K562 (cell line): ENCODE data around the gene CAVIN1. TPM values are rescaled to one million over a fixed set of nuclear protein-coding genes. Genes with fewer than 3 reads are reported as not detected.

Source experiments
- ARID4B ChIP-seq: sonication (generic); formaldehyde crosslinking; IDR thresholded peaks from 2 replicates; pipeline ENCODE4 v1.8.0; 2022; ENCODE audit warnings: mild to moderate bottlenecking, missing genetic modification reagents
- C11orf30 ChIP-seq: fragments of 450-650 bp; IDR thresholded peaks from 2 replicates; pipeline ENCODE4 v1.6.1; 2016; ENCODE audit warnings: low read depth, mild to moderate bottlenecking
- CHD2 ChIP-seq: IDR thresholded peaks from 2 replicates; pipeline ENCODE4 v1.6.1; 2011; ENCODE audit warnings: low read depth, low read length
- CTBP1 ChIP-seq: fragments of 450-650 bp; IDR thresholded peaks from 2 replicates; pipeline ENCODE4 v1.6.1; 2016; ENCODE audit warnings: borderline replicate concordance
- ELF4 ChIP-seq: fragments of 450-650 bp; formaldehyde crosslinking; IDR thresholded peaks from 2 replicates; pipeline ENCODE4 v1.4.0; 2022; ENCODE audit warnings: missing genetic modification characterization
- ID3 ChIP-seq, 2 experiments: fragments of 250-450 bp in 1 of 2; fragments of 450-650 bp in 1 of 2; sonication (Bioruptor Pico) in 1 of 2; IDR thresholded peaks; 2 replicates each; pipeline versions ENCODE4 v1.6.1 to v1.8.0; 2016 to 2021; ENCODE audit warnings: mild to moderate bottlenecking in 2 of 2, moderate library complexity in 2 of 2, missing compliant biosample characterization in 1 of 2, missing genetic modification characterization in 1 of 2
- IRF2 ChIP-seq: sonication (generic); formaldehyde crosslinking; IDR thresholded peaks from 2 replicates; pipeline ENCODE4 v1.8.1; 2022; ENCODE audit warnings: mild to moderate bottlenecking, missing genetic modification reagents
- KDM4B ChIP-seq, 2 experiments: fragments of 450-650 bp in 1 of 2; sonication (generic) in 1 of 2; IDR thresholded peaks; 2 replicates each; pipeline ENCODE4 v1.6.1; 2016 to 2017; ENCODE audit warnings: borderline replicate concordance in 2 of 2, antibody characterized with exemption in 1 of 2, low read depth in 1 of 2, mild to moderate bottlenecking in 1 of 2
- KLF13 ChIP-seq: fragments of 450-650 bp; IDR thresholded peaks from 2 replicates; pipeline ENCODE4 v1.6.1; 2016; ENCODE audit warnings: missing genetic modification characterization, low read depth, mild to moderate bottlenecking, missing compliant biosample characterization, moderate library complexity, borderline replicate concordance
- NR4A1 ChIP-seq, 2 experiments: fragments of 250-450 bp in 1 of 2; fragments of 450-650 bp in 1 of 2; sonication (Bioruptor Pico) in 1 of 2; IDR thresholded peaks; 2 replicates each; pipeline versions ENCODE4 v1.4.0 to v1.6.1; 2016 to 2020; ENCODE audit warnings: mild to moderate bottlenecking in 2 of 2, missing compliant biosample characterization in 1 of 2, missing genetic modification characterization in 1 of 2, moderate library complexity in 1 of 2
- POLR2G ChIP-seq: fragments of 200-400 bp; formaldehyde crosslinking; IDR thresholded peaks from 2 replicates; pipeline ENCODE4 v1.6.1; 2017; ENCODE audit warnings: low read depth, mild to moderate bottlenecking, antibody characterized with exemption, low read length, moderate library complexity
- RB1 ChIP-seq: fragments of 450-650 bp; IDR thresholded peaks from 2 replicates; pipeline ENCODE4 v1.6.1; 2017; ENCODE audit warnings: low read depth, mild to moderate bottlenecking
- SMAD4 ChIP-seq: fragments of 250-450 bp; sonication (Bioruptor Pico); conservative IDR thresholded peaks from 2 replicates; pipeline ENCODE4 v1.8.0; 2021; ENCODE audit warnings: inconsistent platforms, mild to moderate bottlenecking, moderate library complexity
- VEZF1 ChIP-seq: fragments of 200-800 bp; sonication (Bioruptor generic); IDR thresholded peaks from 2 replicates; pipeline ENCODE4 v1.6.1; 2017; ENCODE audit warnings: missing genetic modification characterization, missing compliant biosample characterization
- ZBTB2 ChIP-seq: fragments of 450-650 bp; IDR thresholded peaks from 2 replicates; pipeline ENCODE4 v1.6.1; 2016; ENCODE audit warnings: antibody characterized with exemption
- ZFP36 ChIP-seq: fragments of 150-350 bp; IDR thresholded peaks from 2 replicates; pipeline ENCODE4 v1.6.1; 2018; ENCODE audit warnings: low read length, low read depth; ENCODE audit not compliant: partially characterized antibody
- ZNF24 ChIP-seq: fragments of 450-650 bp; IDR thresholded peaks from 2 replicates; pipeline ENCODE4 v1.6.1; 2016
- ZNF830 ChIP-seq: fragments of 250-450 bp; sonication (Bioruptor Pico); IDR thresholded peaks from 2 replicates; pipeline ENCODE4 v1.5.0; 2021; ENCODE audit warnings: mild to moderate bottlenecking
- polyA plus RNA-seq, 8 experiments: library from polyadenylated mRNA; depleted of rRNA in 4 of 8; stranded (reverse) in 5 of 8; unstranded in 3 of 8; fragments of >200 nt; fragmentation: Nextera tagmentation in 2 of 8; fragmentation: Illumina TruSeq in 1 of 8; extraction: Ambion mirVana in 2 of 8; extraction: Trizol in 1 of 8; gene quantifications; 2 replicates each; pipeline versions ENCODE4 v1.2.1 to v1.2.3, GENCODE V29; 2011 to 2014; ENCODE audit warnings: inconsistent platforms in 1 of 8, missing spikeins in 1 of 8
- total RNA-seq, 7 experiments: library from RNA; depleted of rRNA in 6 of 7; stranded (reverse); fragments of >200 nt in 6 of 7; fragmentation: Illumina TruSeq in 2 of 7; extraction: Trizol in 2 of 7; gene quantifications; 2 replicates each; pipeline versions ENCODE4 v1.2.1 to v1.2.3, GENCODE V29; 2011 to 2021; ENCODE audit warnings: low replicate concordance in 1 of 7

The CAVIN1 gene
- total and polyA plus RNA-seq, 9 of the 15 experiments (the other 6 are each of a cell fraction or from before 2014, with no cell fraction given): 6.8 to 162 (median 74.5) TPM

- TF ChIP-seq ID3 (CRISPR knock-in tag; IDR thresholded peaks at IDR 0.05) (no peak), ID3 (tag; IDR thresholded peaks at IDR 0.05) (peak; percentile 80), ARID4B (peak; percentile 81; the same call in 1 of the 2 replicates), SMAD4 (CRISPR knock-in tag) (peak; percentile 63; the same call in 1 of the 2 replicates), RB1 (peak; percentile 92), NR4A1 (CRISPR knock-in tag; IDR thresholded peaks at IDR 0.05) (0 out of 2 replicates have a peak, but pooled peaks have one; percentile 69), NR4A1 (tag; IDR thresholded peaks at IDR 0.05) (peak; percentile 77), ELF4 (CRISPR knock-in tag) (no peak), IRF2 (no peak), POLR2G (peak; percentile 91), CHD2 (no peak; the same call in 1 of the 2 replicates), ZFP36 (no peak), ZBTB2 (no peak; the same call in 1 of the 2 replicates), ZNF830 (0 out of 2 replicates have a peak, but pooled peaks have one; percentile 27), VEZF1 (CRISPR knock-in tag) (peak; percentile 98), C11orf30 (no peak), ZNF24 (peak; percentile 53), KDM4B (IDR thresholded peaks at IDR 0.05; ENCODE audit: borderline replicate concordance in 2 of 2, low read depth in 1 of 2) (peak in 1 of 2 experiments; percentile 68; a peak in 1 of 4 replicates), KLF13 (tag) (peak; percentile 84; the same call in 1 of the 2 replicates), CTBP1 (peak; percentile 93; the same call in 1 of the 2 replicates)
These were observed 34.5 kb downstream of the CAVIN1 start, which contains the start of gene STAT3 (continued) for GRCh38 chr17:42388381-42389134.
